Kidney (tissue), 14 donors: ENCODE data around the gene KIRREL3. TPM values are rescaled to one million over a fixed set of nuclear protein-coding genes. Genes with fewer than 3 reads are reported as not detected.

ENCODE experiments used
- DNase-seq, 5 donors: peaks; one replicate each; pipeline ENCODE4 v3.0.0-alpha.2; 2013 to 2020
- FAIRE-seq: peaks from 2 replicates; lab custom pipeline; 2012; peaks lifted over from hg19 to GRCh38; lab: Jason Lieb, UNC
- H3K27ac ChIP-seq, 2 donors: one replicate each; pipeline ENCODE4 v1.7.0; 2013; ENCODE audit warnings: low read depth in 2 of 2, low read length in 2 of 2, inconsistent platforms in 1 of 2
- H3K27me3 ChIP-seq: one replicate; pipeline ENCODE4 v1.7.1; 2013; ENCODE audit warnings: low read length, inconsistent platforms; ENCODE audit not compliant: control insufficient read depth, insufficient read depth
- H3K36me3 ChIP-seq, 3 donors: one replicate each; pipeline versions ENCODE4 v1.7.0 to v1.7.1; 2013; ENCODE audit warnings: low read length in 3 of 3, control low read depth in 1 of 3, inconsistent platforms in 1 of 3; ENCODE audit not compliant: insufficient read depth in 3 of 3, control insufficient read depth in 2 of 3
- H3K4me1 ChIP-seq, 3 donors: one replicate each; pipeline versions ENCODE4 v1.7.0 to v1.7.1; 2013; ENCODE audit warnings: low read length in 3 of 3, inconsistent platforms in 1 of 3, low read depth in 1 of 3; ENCODE audit not compliant: control insufficient read depth in 2 of 3, insufficient read depth in 2 of 3
- H3K4me3 ChIP-seq, 3 donors: one replicate each; pipeline versions ENCODE4 v1.7.0 to v1.8.1; 2013; ENCODE audit warnings: low read length in 3 of 3, control low read depth in 1 of 3, inconsistent platforms in 1 of 3
- H3K9ac ChIP-seq, 3 donors: one replicate each; pipeline versions ENCODE4 v1.7.0 to v1.7.1; 2013; ENCODE audit warnings: low read length in 3 of 3, control low read depth in 1 of 3, inconsistent platforms in 1 of 3
- H3K9me3 ChIP-seq, 3 donors: one replicate each; pipeline versions ENCODE4 v1.7.0 to v1.7.1; 2013; ENCODE audit warnings: low read length in 3 of 3, control low read depth in 1 of 3, inconsistent platforms in 1 of 3; ENCODE audit not compliant: control insufficient read depth in 2 of 3, insufficient read depth in 1 of 3
- intact Hi-C: fragments of 100-400 bp; cut with DNase I; formaldehyde crosslinking; loops from one replicate; pipeline ENCODE4 v1.11.1; 2022
- polyA plus RNA-seq: library from polyadenylated mRNA; stranded (reverse); fragments of 350-450 nt; fragmentation: Illumina TruSeq; extraction: RNeasy Lipid Tissue Mini Kit (QIAGEN cat#74804); gene quantifications from one replicate; pipeline ENCODE4 v1.2.3, GENCODE V29; 2014; ENCODE audit warnings: low read depth, low replicate concordance; ENCODE audit not compliant: insufficient read depth
- total RNA-seq: library from RNA; stranded (reverse); fragmentation: NEBNext Ultra II Directional; extraction: Animal tissue kit (Norgen Biotek cat#: 25700); gene quantifications from one replicate; pipeline ENCODE4 v1.2.1, GENCODE V29; 2021
- TF ChIP-seq, protein P1 (sequence below): IDR thresholded peaks from 3 replicates; pipeline ENCODE4 v1.5.1; 2012; ENCODE audit warnings: mild to moderate bottlenecking, moderate library complexity, borderline replicate concordance; ENCODE audit not compliant: insufficient read depth; ENCODE audit errors: extremely low read depth
- donor health status: control.
- donor health status: control.
- donor health status: control.
- donor health status: control.
- donor health status: control.
- donor health status: DM: yes; HTN: yes; CAD: no.
- donor health status: Normal renal cell carcinoma (clear cell type).

Gene KIRREL3
- total and polyA plus RNA-seq, 2 donors from 2014 or later, result 0.19 to 0.22 TPM

DNA sequence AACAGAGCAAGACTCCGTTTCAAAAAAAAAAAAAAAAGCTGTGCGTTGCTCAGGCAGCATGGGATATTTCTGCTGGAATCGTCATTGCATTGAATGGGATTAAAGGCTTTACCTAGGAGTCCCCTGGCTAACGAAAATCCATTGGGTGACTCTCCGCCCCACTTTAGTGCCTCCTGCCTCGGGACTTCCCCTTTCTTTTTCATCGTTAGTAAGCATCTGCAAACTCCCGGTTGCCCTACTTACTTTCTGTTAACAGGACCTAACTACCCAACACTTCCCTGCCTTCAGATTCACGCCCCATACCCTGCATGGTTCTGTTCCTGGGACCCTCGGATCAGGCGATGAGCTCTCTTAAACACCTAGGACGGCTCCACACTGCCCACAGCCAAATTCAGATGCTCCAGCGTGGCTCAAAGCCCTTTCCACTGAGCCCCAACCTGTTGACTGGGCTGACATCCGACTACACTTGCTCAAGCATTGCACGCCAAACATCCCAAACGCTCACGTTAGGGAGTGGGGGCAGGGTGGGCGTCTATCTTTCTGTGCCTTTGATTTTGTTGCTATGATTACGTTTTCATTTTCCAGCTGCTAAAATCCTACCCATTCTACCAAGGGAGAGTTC is 501.3 kb downstream of the KIRREL3 start:
- no peaks in the 10 kb centered on the region for H3K9me3 ChIP-seq
- no peak overlapping the region for H3K9ac ChIP-seq
- TF ChIP-seq, protein P1, sequence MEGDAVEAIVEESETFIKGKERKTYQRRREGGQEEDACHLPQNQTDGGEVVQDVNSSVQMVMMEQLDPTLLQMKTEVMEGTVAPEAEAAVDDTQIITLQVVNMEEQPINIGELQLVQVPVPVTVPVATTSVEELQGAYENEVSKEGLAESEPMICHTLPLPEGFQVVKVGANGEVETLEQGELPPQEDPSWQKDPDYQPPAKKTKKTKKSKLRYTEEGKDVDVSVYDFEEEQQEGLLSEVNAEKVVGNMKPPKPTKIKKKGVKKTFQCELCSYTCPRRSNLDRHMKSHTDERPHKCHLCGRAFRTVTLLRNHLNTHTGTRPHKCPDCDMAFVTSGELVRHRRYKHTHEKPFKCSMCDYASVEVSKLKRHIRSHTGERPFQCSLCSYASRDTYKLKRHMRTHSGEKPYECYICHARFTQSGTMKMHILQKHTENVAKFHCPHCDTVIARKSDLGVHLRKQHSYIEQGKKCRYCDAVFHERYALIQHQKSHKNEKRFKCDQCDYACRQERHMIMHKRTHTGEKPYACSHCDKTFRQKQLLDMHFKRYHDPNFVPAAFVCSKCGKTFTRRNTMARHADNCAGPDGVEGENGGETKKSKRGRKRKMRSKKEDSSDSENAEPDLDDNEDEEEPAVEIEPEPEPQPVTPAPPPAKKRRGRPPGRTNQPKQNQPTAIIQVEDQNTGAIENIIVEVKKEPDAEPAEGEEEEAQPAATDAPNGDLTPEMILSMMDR, result no peak
- H3K27ac ChIP-seq, result no peak overlapping the region
- DNase-seq, result no peak
- no peaks in the 10 kb centered on the region for H3K4me1 ChIP-seq
- no peaks in the 10 kb centered on the region for H3K36me3 ChIP-seq
- no peak overlapping the region for H3K4me3 ChIP-seq
- intact Hi-C loops, result no loop called here
- no peak for FAIRE-seq
- H3K27me3 ChIP-seq, result no peaks in the 10 kb centered on the region

DNA sequence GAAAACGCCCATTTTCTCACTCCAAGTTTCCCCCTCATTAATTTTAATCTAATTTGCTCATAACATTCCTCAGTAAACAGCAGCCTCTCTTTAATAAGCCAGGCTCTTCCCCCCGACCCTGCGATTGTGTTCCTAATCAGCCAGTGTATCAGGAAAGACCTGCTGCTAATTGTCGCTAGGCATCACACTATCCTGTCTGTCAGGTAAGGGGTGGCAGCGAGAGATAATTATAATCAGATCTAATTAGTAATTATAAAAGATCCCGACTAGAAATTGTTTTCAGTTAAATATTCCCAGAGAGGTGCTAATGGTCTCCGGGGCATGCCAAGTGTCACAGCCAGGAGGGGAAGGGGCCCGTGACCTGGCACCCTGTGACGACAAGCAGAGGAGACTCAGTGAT is 502.3 kb downstream of the KIRREL3 start:
- DNase-seq, result no peak
- TF ChIP-seq, protein P1, result no peak
- intact Hi-C loops, result no loop called here
- FAIRE-seq, result no peak
- no peak overlapping the region for H3K9ac ChIP-seq
- H3K27ac ChIP-seq, result no peak overlapping the region
- H3K4me3 ChIP-seq, result no peak overlapping the region
- H3K36me3 ChIP-seq, result no peaks in the 10 kb centered on the region
- no peaks in the 10 kb centered on the region for H3K9me3 ChIP-seq
- H3K27me3 ChIP-seq, result no peaks in the 10 kb centered on the region
- H3K4me1 ChIP-seq, result no peaks in the 10 kb centered on the region

DNA sequence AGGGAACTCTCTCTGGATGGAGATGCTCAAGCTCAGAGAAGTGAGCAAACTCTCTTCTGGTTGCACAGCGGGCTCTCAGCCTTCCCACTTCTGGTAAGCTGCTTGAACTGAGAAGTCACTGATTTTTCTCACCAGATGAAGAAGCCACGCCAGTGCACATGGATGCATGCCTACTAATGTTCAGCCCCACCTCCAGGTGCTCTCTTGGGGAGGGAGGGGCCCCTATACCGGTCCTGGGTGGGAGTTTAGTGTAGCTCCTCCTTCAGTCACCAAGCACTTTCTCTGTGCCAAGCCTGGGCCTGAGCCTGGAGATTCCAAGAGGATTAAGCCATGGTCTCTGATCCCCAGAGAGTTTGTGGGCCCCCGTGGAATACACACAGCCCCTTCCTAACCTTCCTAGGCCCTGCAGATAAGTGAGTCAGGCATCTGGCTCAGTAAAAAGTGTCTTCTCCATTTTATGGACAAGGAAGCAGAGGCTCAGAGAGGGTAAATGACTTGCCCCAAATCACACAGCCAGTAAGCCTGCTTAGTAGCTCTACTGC is 502.9 kb downstream of the KIRREL3 start:
- intact Hi-C loops, result no loop called here
- H3K4me1 ChIP-seq, result no peaks in the 10 kb centered on the region
- H3K27me3 ChIP-seq, result no peaks in the 10 kb centered on the region
- H3K4me3 ChIP-seq, result no peak overlapping the region
- TF ChIP-seq, protein P1, result no peak
- no peak overlapping the region for H3K9ac ChIP-seq
- no peaks in the 10 kb centered on the region for H3K9me3 ChIP-seq
- no peak overlapping the region for H3K27ac ChIP-seq
- DNase-seq (no peak), FAIRE-seq (no peak)
- H3K36me3 ChIP-seq, result no peaks in the 10 kb centered on the region
